Lung (tissue), 12 donors: ENCODE measurements around the gene REEP3. TPM values are rescaled to one million over a fixed set of nuclear protein-coding genes. Genes with fewer than 3 reads are reported as not detected.

Experiments
- ATAC-seq: fragments of 200-7000 bp; cut with Tn5 transposase; one replicate; pipeline ENCODE4 v1.9.1; 2020; ENCODE audit warnings: moderate number of reproducible peaks; ENCODE audit not compliant: insufficient read depth, low FRiP score
- DNase-seq, 3 donors: peaks; one replicate each; pipeline ENCODE4 v3.0.0-alpha.2; 2013 to 2017
- H3K27ac ChIP-seq, 2 donors: one replicate each; pipeline ENCODE4 v1.5.1; 2013; ENCODE audit warnings: mild to moderate bottlenecking in 2 of 2, moderate library complexity in 2 of 2, control low read depth in 1 of 2, inconsistent platforms in 1 of 2, low read depth in 1 of 2, low read length in 1 of 2
- H3K27me3 ChIP-seq, 3 donors: one replicate each; pipeline ENCODE4 v1.5.1; 2013; ENCODE audit warnings: low read length in 2 of 3; ENCODE audit not compliant: control insufficient read depth in 3 of 3, insufficient read depth in 3 of 3
- H3K36me3 ChIP-seq, 4 donors: one replicate each; pipeline ENCODE4 v1.5.1; 2013; ENCODE audit warnings: low read length in 4 of 4, mild to moderate bottlenecking in 1 of 4, moderate library complexity in 1 of 4; ENCODE audit not compliant: control insufficient read depth in 4 of 4, insufficient read depth in 4 of 4
- H3K4me1 ChIP-seq, 5 donors: one replicate each; pipeline ENCODE4 v1.5.1; 2013; ENCODE audit warnings: low read length in 5 of 5, mild to moderate bottlenecking in 2 of 5, moderate library complexity in 1 of 5; ENCODE audit not compliant: control insufficient read depth in 5 of 5, insufficient read depth in 5 of 5
- H3K4me3 ChIP-seq: one replicate; pipeline ENCODE4 v1.5.1; 2013; ENCODE audit warnings: mild to moderate bottlenecking, control low read depth, moderate library complexity
- H3K9ac ChIP-seq, 2 donors: one replicate each; pipeline ENCODE4 v1.5.1; 2013; ENCODE audit warnings: low read length in 2 of 2, control low read depth in 1 of 2; ENCODE audit not compliant: insufficient read depth in 1 of 2
- H3K9me3 ChIP-seq, 4 donors: one replicate each; pipeline ENCODE4 v1.5.1; 2013; ENCODE audit warnings: low read length in 3 of 4, mild to moderate bottlenecking in 1 of 4, moderate library complexity in 1 of 4; ENCODE audit not compliant: control insufficient read depth in 4 of 4, insufficient read depth in 3 of 4
- CTCF ChIP-seq: IDR thresholded peaks from 2 replicates; pipeline ENCODE4 v1.5.1; 2012; ENCODE audit warnings: mild to moderate bottlenecking; ENCODE audit errors: control extremely low read depth, extremely low read depth
- WGBS, 2 donors: extraction: QIAGEN DNeasy Blood & Tissue Kit; methylation state at CpG; one replicate each; pipeline ENCODE4 v1.1.7; 2013; 5-methylcytosine and 5-hydroxymethylcytosine counted together
- polyA plus RNA-seq, 2 donors: library from polyadenylated mRNA; stranded (reverse); fragments of 200-250 nt; gene quantifications; one replicate each; pipeline ENCODE4 v1.2.1, GENCODE V29; 2013
- total RNA-seq, 2 donors: library from RNA; depleted of rRNA in 1 of 2; stranded (reverse); fragments of >200 nt in 1 of 2; gene quantifications; one replicate each; pipeline ENCODE4 v1.2.1, GENCODE V29; 2014 to 2021
- donor health status: control.
- donor health status: control.
- donor health status: Bipolar disorder and iron deficiency.
- donor health status: healthy.
- donor health status: DM: yes; HTN: yes; CAD: no.

REEP3 gene
- total and polyA plus RNA-seq, 4 donors, result 11.5 to 45.9 (median 24.5) TPM

DNA sequence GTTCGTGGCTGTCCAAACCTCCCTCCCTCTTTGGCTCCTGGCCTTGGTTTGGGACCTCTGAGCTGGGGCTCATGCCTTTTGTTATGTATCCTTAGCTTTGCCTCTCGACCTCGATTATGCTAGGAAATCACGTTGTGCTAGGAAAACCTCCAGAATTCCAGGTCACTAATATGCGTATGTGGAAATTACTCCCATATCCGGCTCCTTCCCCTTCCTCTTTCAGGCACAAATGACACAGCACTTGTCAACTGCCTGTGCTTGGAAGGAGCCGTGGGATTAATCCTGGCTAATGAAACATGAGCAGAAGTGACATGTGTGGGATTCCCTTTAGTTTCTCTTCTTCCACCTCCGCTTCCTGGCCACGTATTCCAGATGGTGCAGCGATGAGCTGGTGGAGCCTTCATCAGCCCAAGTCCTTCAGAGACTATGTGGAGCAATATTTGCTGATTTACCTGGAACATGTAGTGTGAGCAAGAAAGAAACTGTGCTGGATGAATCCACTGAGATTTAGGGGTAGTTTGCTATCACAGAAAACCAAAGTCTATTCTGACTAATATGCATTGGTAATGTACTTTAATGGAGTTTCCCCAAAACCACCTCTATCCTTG, 149.2 kb downstream of the REEP3 start:
- WGBS, 2 donors, result 57 to 73% methylated on average over 10 of the region's 10 CpGs
- Histone ChIP-seq H3K4me1 (peaks cover 7 to 46% (median 10%) of the 10 kb centered on the region in 5 donors), H3K9ac (no peak overlapping the region), H3K36me3 (no peaks in the 10 kb centered on the region), H3K27ac (peak overlapping the region; percentile 60 to 64), H3K4me3 (no peak overlapping the region), H3K9me3 (no peaks in the 10 kb centered on the region), H3K27me3 (no peaks in the 10 kb centered on the region)
- DNase-seq, result peak in 2 of 3 donors; percentile 25 to 43
- ATAC-seq, result no peak
- TF ChIP-seq CTCF, result no peak

- Histone ChIP-seq H3K27ac (peak overlapping the region in 1 of 2 donors; percentile 60), H3K36me3 (no peaks in the 10 kb centered on the region), H3K9ac (no peak overlapping the region), H3K9me3 (no peaks in the 10 kb centered on the region), H3K27me3 (no peaks in the 10 kb centered on the region), H3K4me3 (no peak overlapping the region), H3K4me1 (peaks cover 4 to 35% (median 10%) of the 10 kb centered on the region in 5 donors)
- no peak for TF ChIP-seq CTCF
- 29 to 33% methylated on average over 2 of the region's 2 CpGs for WGBS, 2 donors
- ATAC-seq (no peak), DNase-seq (peak; percentile 42 to 92 (median 87))
Observed at GRCh38 chr10:63671317-63671937, 150.2 kb downstream of the REEP3 start.

- DNase-seq, result no peak
- Histone ChIP-seq H3K9me3 (no peaks in the 10 kb centered on the region), H3K27ac (peak overlapping the region in 1 of 2 donors; percentile 85), H3K27me3 (no peaks in the 10 kb centered on the region), H3K4me3 (no peak overlapping the region), H3K9ac (no peak overlapping the region), H3K36me3 (no peaks in the 10 kb centered on the region), H3K4me1 (peaks cover 4 to 25% (median 10%) of the 10 kb centered on the region in 5 donors)
- TF ChIP-seq CTCF, result no peak
- WGBS, 2 donors, result 68 to 76% methylated on average over 3 of the region's 3 CpGs
- ATAC-seq, result no peak
Observed at GRCh38 chr10:63672491-63672890, 151.3 kb downstream of the REEP3 start.
